GM18909 (cell line): ENCODE data around the gene TMEM266.
A peak's percentile ranks its signal among the peaks of the same experiment; 100 is the strongest.

Experiments used
- ATAC-seq: cut with Tn5 transposase; IDR thresholded peaks from one replicate; pipeline ENCODE4 v1.9.1; 2021; ENCODE audit warnings: mild to moderate bottlenecking; ENCODE audit not compliant: unreplicated experiment, poor library complexity

Gene TMEM266

DNA sequence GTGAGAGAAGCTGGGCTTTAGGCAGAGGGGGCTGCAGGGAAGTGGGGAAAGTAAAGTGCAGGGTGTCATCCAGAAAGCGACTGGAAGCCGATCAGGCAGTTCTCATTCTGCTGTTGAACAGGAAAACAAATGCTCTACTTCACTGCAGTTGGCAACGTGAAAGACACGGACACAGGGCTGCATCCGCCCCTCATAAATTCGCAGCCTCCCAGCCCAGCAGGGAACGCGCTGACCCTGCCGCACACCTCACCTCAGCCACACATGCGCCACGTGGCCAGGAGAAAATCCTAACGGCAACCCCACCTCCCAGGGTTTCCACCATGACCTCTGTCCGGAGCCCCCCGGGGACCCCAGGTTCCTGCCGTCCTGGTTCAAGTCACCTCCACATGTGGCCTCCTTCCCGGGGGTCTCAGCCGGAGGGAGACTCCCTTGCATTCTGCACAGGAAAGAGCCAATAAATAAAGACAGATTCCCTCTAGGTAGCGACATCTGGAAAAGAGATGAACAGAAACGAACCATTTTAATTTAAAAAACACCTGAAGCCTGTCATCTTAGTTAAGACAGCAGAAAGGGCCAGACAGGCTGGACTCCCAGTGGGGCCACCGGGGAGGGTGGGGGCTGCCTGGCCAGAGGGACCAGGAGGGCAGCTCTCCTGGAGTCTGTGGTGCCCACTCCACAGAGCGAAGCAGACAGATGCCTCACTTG is 118.7 kb downstream of the TMEM266 start:
- ATAC-seq: no peak

- no peak for ATAC-seq
These were observed 119.2 kb downstream of the TMEM266 start for GRCh38 chr15:76179023-76179422.

GRCh38 chr15:76180321-76180720 is 120.5 kb downstream of the TMEM266 start:
- ATAC-seq: no peak

DNA sequence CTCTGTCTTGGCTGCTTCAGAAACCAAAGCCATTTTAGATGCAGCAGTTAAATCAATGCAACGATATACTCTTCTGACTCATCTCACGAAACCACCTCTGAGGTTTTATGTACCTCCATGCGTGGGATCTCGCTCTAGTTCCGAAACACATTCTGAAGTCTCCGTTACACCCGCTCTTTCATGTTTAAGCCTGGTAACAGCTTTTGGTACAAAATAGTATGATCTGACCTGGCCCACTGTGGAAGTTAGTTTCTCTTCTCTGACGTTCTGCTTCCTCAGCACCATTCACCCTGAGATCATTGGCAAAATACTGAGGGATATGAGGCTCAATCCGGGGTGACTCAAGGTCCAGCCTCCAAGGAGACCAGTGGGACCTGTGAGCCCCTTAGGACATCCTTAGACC is 121.9 kb downstream of the TMEM266 start:
- peak; percentile 78 for ATAC-seq

GRCh38 chr15:76183930-76184649 is 124.3 kb downstream of the TMEM266 start:
- ATAC-seq: no peak

DNA sequence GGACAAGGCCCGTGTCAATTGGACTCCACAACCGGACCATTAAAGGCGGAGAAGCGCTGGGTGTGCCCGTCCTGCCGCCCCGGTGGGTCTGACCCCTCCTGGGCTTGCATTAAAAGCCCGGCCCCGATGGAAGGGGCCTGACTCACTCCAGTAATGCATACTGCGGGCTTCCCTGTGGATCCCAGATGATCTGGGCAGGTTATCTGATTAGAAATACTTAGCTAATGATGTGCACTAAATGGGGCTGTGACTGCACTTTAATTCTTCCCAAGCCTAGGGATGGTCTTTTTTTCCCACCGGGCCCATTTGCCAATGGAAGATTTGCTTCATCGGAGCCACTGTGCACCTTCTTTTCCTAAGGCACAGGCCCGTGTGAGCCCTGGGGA is 124.9 kb downstream of the TMEM266 start:
- ATAC-seq: no peak

DNA sequence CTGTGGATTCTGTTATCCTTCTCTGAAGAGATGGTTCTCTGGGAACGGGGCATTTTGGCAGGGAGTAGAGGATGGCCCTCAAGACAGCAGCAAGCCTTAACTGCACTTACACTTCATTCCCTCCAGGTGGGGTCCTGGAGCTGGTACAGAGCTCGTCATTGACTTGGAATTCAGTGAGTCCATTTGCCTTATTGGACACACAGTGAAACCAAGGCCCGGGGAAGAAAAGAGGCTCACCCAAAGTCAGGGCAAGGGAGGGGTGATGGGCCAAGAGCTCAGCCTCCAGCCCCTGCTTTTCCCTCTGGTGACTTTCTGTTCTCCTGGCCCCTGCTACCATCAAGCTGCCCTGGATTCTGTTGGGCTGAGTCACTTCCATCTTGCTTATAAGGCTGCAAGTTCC is 125.9 kb downstream of the TMEM266 start:
- ATAC-seq: no peak

DNA sequence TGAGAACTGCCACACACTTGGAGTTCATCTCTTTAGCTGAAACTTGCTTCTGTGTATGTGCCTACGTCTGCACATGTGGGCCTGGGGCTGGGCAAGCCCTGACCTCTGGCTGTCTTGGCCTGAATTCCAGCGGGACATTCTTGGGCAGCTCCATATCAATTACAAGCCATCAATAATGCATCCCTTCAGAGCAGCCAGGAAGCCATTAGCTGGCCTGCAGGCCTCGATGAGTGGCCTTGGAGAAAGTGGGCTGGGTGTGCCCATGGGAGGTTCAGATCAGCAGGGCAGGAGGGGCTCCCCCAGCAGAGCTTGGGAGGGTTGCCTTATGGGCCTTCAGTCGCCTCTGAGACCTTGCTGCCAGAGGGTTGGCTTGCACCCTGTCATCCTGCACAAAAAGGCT is 127.4 kb downstream of the TMEM266 start:
- no peak for ATAC-seq

DNA sequence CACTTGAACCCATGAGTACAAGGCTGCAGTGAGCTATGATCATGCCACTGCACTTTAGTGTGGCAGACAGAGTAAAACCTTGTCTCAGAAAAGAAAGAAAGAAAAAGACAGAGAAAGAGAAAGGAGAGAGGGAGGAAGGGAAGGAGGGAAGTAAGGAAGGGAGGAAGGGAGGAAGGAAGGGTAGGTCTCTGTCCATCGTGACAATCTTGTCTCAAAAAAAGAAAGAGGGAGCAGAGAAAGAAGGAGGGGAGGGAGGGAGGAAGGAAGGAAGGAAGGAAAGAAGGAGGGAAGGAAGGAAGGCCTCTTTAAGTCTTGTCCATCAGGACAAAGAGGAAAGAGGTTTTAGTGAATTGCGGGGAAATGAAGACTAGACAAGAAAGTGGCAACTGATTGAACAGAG is 129.3 kb downstream of the TMEM266 start:
- no peak for ATAC-seq

DNA sequence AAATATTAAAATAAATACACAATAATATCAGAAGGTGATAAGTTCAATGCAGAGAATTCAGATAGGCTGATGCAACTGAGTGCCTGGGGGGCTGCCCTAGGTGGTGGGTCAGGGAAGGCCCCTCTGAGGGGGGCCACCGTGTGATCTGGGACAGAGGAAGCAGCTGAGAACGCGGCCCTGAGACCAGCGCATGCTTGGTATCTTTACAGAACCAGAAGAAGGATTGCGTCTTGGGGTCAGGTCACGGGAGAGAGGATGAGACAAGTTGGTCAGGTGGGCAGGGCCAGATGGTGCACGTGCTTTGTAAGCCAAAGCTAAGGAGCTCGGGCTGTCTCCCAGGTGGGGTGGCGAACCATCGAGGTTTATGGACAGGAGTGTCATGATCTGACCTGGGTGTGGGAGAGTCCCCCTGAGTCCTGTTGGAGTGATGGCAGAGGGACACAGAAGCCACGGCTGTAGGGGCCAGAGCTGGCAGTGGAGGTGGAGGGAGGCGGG is 130.3 kb downstream of the TMEM266 start:
- ATAC-seq: no peak

DNA sequence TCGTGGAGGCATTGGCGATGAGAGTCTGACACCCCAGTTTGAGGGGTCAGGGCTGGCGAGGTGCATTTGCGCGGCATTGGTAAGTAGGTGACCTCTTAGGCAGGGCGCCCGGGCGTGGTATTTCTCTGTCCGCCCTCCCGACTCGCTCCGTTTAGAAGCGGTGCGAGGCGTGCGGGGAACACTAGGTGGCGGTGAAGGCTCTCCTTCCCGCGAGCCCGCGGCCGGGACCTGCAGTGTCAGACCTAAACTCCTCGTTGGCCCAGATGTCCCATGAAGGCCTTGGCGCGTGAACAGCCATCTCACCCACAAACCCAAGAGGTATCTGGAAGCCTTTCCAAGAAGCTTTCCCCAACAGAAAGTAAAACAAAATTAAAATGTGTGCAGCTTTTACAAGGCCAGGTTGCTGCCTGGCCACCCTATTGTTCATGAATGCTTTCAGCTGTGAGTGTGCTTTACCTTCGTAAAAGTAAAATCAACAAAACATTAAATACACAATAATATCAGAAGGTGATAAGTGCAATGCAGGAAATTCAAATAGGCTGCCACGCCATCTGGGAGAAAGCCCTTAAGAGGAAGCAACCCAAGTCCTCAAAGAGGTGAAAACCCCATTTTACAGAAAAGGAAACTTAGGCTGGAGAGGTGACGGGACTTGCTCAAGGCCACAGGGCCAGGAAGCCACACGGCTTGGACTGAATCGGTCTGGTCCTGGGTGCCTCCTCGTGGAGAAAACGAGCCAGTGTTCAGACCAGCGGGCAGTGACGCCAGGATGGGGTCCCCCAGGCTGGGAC is 131.2 kb downstream of the TMEM266 start:
- peak; percentile 87 for ATAC-seq

DNA sequence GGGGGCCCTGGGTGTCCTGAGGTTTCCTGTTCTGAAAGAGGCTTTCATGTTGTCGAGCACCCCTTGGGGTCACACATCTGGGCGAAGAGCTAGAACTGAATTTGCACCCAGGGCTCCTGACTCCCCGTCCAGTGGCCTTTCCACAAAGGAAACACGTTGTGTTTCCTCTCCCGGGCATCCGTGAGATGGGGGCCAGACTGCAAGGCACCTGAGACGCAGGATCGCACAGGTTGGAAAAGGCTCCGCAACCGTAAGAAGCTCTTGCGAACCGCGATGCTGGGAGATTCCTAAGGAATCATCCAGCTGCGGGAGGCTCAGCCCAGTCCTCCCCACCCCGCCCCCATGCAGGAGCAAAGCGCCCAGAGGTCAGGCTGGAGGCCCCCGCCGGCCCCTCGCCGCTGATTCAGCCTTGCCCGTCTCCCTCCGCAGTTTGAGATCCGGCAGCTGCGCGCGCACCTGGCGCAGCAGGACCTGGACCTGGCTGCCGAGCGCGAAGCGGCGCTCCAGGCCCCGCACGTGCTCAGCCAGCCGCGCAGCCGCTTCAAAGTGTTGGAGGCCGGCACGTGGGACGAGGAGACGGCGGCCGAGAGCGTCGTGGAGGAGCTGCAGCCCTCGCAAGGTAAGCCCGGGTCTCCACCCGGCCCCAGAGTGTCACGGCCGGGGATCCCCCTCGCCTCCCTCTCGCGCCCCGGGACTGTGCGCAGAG is 131.9 kb downstream of the TMEM266 start:
- ATAC-seq: no peak

GRCh38 chr15:76192715-76193114 is 132.9 kb downstream of the TMEM266 start:
- ATAC-seq: no peak

DNA sequence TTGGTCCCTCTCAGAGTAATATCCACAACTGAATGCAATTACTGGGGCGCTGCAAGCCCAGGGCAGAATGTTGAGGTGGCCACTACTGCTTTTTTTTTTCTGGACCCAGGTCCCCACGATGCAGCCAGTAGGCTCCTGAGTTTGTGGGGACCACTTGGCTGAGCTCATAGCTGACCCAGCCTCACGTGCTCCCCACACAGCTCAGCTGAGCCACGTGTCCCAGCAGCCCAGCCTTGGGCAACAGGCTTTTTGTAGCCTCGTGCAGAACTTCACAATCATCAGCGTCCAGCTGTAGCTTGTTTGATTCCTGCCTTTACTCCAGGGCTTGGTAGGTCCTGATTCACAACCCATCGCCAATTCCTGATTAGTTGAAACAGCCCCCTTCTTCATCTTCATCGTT is 134.1 kb downstream of the TMEM266 start:
- ATAC-seq: no peak

DNA sequence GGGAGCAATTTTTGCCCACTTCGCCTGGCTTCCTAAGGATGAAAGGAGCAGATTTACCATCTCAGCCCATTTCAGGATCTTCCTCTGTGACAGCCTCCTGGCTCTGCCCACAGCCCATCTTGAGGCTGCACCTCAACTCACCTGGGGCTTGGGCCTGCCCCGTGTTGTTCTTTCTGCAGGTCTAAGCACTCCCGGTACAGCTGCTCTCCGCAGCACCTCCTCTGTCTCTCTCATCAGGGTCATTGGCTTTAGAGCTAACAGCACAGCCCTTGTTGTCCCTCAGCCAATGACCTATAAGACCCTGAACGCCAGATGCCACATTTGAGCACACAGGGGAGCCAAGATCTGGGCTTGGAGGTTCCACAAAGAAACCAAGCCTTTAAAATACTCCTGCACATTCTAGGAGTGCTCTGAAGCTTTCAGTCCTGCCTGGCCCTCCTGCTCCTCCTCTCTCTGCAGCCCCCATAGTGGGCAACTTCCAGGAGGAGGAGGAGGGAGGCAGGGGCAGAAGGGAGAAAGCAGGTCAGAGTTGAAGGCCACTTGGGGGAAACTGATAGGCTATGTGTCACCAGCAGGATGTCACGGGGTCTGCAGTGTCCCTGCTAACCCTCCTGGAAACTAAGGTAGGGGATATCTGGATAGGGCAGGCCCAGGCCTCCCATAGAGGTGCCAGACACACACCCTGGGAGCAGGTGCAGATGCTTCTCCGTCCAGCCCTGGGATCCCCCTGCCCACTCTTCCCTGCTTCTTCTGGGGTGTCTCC is 135.9 kb downstream of the TMEM266 start:
- ATAC-seq: no peak

DNA sequence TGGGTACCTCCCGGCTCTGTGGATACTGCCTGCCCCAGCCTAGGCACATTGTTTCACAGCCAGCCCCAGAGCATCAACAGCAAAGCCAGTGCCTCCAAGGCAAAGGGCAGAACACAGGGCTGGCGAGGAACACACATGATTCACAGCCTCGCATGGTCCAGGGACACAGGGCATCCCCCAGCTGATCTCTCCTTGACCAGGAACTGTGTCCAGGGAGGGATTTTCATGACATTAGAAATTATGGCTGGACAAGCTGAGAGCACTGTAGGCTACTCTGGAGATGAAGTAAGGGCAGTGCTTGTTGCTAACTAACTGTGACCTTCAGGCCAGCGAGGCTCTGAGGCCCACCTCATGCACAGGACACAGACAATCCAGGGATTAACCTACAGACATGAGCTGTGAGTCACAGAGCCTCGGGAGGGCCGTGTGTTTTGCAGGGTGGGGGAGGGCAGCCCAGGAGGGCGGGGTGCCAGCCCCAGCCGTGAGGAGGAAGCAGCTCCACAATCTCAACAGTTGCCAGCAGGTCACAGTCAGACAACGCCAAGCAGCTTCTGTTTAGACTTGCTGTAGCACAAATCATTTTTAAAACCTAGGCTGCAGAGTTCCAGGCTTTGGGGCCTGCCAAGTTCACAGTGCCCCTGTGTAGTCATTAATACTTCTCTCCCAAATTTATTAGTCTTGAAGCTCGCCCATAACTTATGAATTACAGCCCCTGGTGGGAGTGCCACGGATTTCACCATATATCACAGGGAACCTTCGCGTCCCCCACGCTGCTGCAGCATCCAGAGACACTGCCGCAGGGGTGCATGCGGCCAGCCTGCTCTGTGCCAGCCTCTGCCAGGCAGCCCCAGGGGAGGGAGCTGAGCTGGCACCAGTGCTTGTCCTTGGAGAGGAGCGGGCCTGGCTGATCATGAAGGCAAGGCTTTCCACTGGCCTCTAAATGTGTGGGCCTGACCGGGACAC is 136.8 kb downstream of the TMEM266 start:
- no peak for ATAC-seq

DNA sequence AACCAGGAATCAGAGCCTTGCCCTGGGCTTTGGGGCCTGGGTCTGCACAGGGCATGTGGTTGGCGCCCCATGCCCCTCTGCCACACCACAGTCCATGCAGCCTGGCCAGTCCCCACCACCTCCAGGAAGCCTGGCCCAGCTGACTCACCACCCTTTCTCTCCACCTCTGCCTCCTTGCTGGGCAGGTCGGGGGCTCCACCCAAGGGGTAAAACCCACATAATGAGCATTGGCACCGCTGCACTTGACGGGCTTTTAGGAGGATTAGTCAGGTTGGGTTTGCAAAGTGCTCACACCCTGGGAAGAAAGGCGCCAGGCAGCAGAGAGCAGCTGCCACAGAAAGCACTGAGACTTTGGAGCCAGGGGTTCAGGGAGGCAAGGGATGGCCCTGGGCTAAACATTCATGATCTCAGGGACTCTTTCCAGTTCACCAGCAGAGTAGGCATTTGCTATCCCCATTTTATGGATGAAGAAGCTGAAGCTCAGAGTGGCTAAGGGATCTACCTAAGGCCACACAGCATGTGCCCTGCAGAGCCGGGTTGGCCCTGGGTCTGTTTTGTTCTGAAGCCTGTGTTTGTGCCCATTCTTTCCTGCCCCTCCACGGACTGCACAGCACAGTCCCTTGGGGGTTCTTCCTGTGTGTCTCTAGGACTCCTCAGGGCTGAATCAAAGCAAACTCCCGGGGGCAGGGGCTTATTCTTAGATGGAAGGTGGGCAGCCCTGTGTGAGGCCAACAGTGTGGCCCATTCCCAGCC is 138.1 kb downstream of the TMEM266 start:
- no peak for ATAC-seq
